Esophagus squamous epithelium (tissue), 5 donors: ENCODE data around the gene HOXA9. TPM values are rescaled to one million over a fixed set of nuclear protein-coding genes. Genes with fewer than 3 reads are reported as not detected.

Source experiments
- DNase-seq: peaks from one replicate; lab custom pipeline; 2025; lab: John Stamatoyannopoulos, UW
- H3K27ac ChIP-seq, 4 donors: fragments of 200-600 bp; sonication (generic); one replicate each; pipeline ENCODE4 v1.5.1; 2016 to 2019; ENCODE audit warnings: mild to moderate bottlenecking in 1 of 4
- H3K27me3 ChIP-seq, 4 donors: fragments of 200-600 bp; sonication (generic); 1 replicate in 3 of 4; 2 replicates in 1 of 4; pipeline versions ENCODE4 v1.5.1 to v1.6.0; 2017 to 2021; ENCODE audit warnings: antibody characterized with exemption in 1 of 4
- H3K36me3 ChIP-seq, 3 donors: fragments of 200-600 bp; sonication (generic); one replicate each; pipeline ENCODE4 v1.5.1; 2016 to 2019
- H3K4me1 ChIP-seq, 3 donors: fragments of 200-600 bp; sonication (generic); one replicate each; pipeline ENCODE4 v1.5.1; 2017 to 2019
- H3K4me3 ChIP-seq, 4 donors: fragments of 200-600 bp; sonication (generic); 1 replicate in 3 of 4; 2 replicates in 1 of 4; pipeline ENCODE4 v1.5.1; 2016 to 2019; ENCODE audit warnings: mild to moderate bottlenecking in 2 of 4, moderate library complexity in 1 of 4
- H3K9me3 ChIP-seq, 3 donors: fragments of 200-600 bp; sonication (generic); one replicate each; pipeline ENCODE4 v1.5.1; 2016 to 2019
- CTCF ChIP-seq, 6 experiments: fragments of 450-650 bp in 4 of 6; fragments of 200-600 bp in 2 of 6; sonication (generic) in 2 of 6; IDR thresholded peaks; one replicate each; pipeline ENCODE4 v1.5.1; 2016 to 2019; ENCODE audit warnings: antibody characterized with exemption in 6 of 6, mild to moderate bottlenecking in 4 of 6, moderate library complexity in 4 of 6
- POLR2A ChIP-seq, 4 donors: fragments of 450-650 bp; IDR thresholded peaks; one replicate each; pipeline ENCODE4 v1.6.1; 2017; ENCODE audit warnings: antibody characterized with exemption in 4 of 4, mild to moderate bottlenecking in 4 of 4, moderate library complexity in 3 of 4
- WGBS, 2 donors: methylation state at CpG; one replicate each; pipeline ENCODE4 v1.1.5; 2018; 5-methylcytosine and 5-hydroxymethylcytosine counted together
- intact Hi-C: fragments of 100-400 bp; cut with DNase I; formaldehyde crosslinking; loops from one replicate; pipeline ENCODE4 v1.15.0; 2022
- total RNA-seq, 4 donors: library from RNA; depleted of rRNA; stranded (reverse); fragments of >200 nt; gene quantifications; one replicate each; pipeline ENCODE4 v1.1.0, GENCODE V29; 2016
- donor health status: DM: yes; HTN: yes; CAD: no.

HOXA9 gene
- total RNA-seq, 4 donors from 2014 or later = 0.57 to 1.1 TPM; not detected in 2

- H3K4me3 ChIP-seq = no peak overlapping the region
- TF ChIP-seq CTCF (IDR thresholded peaks at IDR 0.05) (no peak), POLR2A (IDR thresholded peaks at IDR 0.05) (no peak)
- no peak for DNase-seq
- no peaks in the 10 kb centered on the region for H3K36me3 ChIP-seq
- peaks cover 42 to 100% (median 73%) of the 10 kb centered on the region in 4 donors for H3K27me3 ChIP-seq
- H3K4me1 ChIP-seq = peaks cover 26 to 48% (median 31%) of the 10 kb centered on the region in 3 donors
- no peaks in the 10 kb centered on the region for H3K9me3 ChIP-seq
- 79 to 80% methylated on average over 12 to 19 of the region's 40 CpGs for WGBS, 2 donors
- intact Hi-C loops = no loop called here
- no peak overlapping the region for H3K27ac ChIP-seq
Observed at GRCh38 chr7:27175626-27176523, 10.5 kb upstream of the HOXA9 start.

GRCh38 chr7:27174874-27175625 lies 9.7 kb upstream of the HOXA9 start:
- intact Hi-C loops = no loop called here
- TF ChIP-seq CTCF (IDR thresholded peaks at IDR 0.05) (no peak), POLR2A (IDR thresholded peaks at IDR 0.05) (no peak)
- peaks cover 46 to 100% (median 73%) of the 10 kb centered on the region in 4 donors for H3K27me3 ChIP-seq
- WGBS, 2 donors = 64 to 68% methylated on average over 4 to 7 of the region's 12 CpGs
- H3K27ac ChIP-seq = no peak overlapping the region
- no peak overlapping the region for H3K4me3 ChIP-seq
- H3K36me3 ChIP-seq = no peaks in the 10 kb centered on the region
- H3K9me3 ChIP-seq = no peaks in the 10 kb centered on the region
- peaks cover 27 to 49% (median 31%) of the 10 kb centered on the region in 3 donors for H3K4me1 ChIP-seq
- DNase-seq = no peak

- Histone ChIP-seq H3K27me3 (peaks cover 52 to 100% (median 72%) of the 10 kb centered on the region in 4 donors), H3K36me3 (no peaks in the 10 kb centered on the region), H3K27ac (no peak within 1 kb of the TSS), H3K4me3 (peak within 1 kb of the TSS; percentile 19 to 70 (median 46)), H3K4me1 (peaks cover 29 to 49% (median 33%) of the 10 kb centered on the region in 3 donors), H3K9me3 (no peaks in the 10 kb centered on the region)
- intact Hi-C loops = no loop called here
- WGBS, 2 donors = 25 to 30% methylated on average over 5 to 17 of the region's 82 CpGs
- TF ChIP-seq POLR2A (IDR thresholded peaks at IDR 0.05) (no peak), CTCF (IDR thresholded peaks at IDR 0.05) (no peak)
- no peak for DNase-seq
Observed at GRCh38 chr7:27173956-27174873, 8.9 kb upstream of the HOXA9 start, which contains the start of gene HOXA10. Gene HOXA10 (minus strand): TSS chr7:27174320. CDS start chr7:27174306, 14 bp downstream.

GRCh38 chr7:27173511-27173955 lies 8.2 kb upstream of the HOXA9 start:
- no peak overlapping the region for H3K27ac ChIP-seq
- H3K4me1 ChIP-seq = peaks cover 29 to 54% (median 34%) of the 10 kb centered on the region in 3 donors
- no peaks in the 10 kb centered on the region for H3K9me3 ChIP-seq
- DNase-seq = no peak
- intact Hi-C loops = no loop called here
- 0% methylated on average over 1 of the region's 59 CpGs; no CpG with 5 or more reads in 1 of the 2 donors for WGBS, 2 donors
- no peaks in the 10 kb centered on the region for H3K36me3 ChIP-seq
- H3K4me3 ChIP-seq = peak overlapping the region; percentile 19 to 70 (median 46)
- no peak for TF ChIP-seq CTCF (IDR thresholded peaks at IDR 0.05)
- TF ChIP-seq POLR2A (IDR thresholded peaks at IDR 0.05) = no peak
- H3K27me3 ChIP-seq = peaks cover 50 to 100% (median 69%) of the 10 kb centered on the region in 4 donors
